Endothelial cell of umbilical vein (primary cell): ENCODE results near the gene SIPA1L3.

Experiments used
- EZH2 ChIP-seq: IDR thresholded peaks from 2 replicates; pipeline ENCODE4 v1.6.1; 2012; ENCODE audit warnings: borderline replicate concordance, low read depth, mild to moderate bottlenecking, moderate library complexity, low read length, inconsistent platforms; ENCODE audit not compliant: severe bottlenecking
- FOS ChIP-seq: IDR thresholded peaks from 2 replicates; pipeline ENCODE4 v1.6.1; 2011; ENCODE audit warnings: mild to moderate bottlenecking, low read length, moderate library complexity, borderline replicate concordance; ENCODE audit not compliant: insufficient read depth
- GATA2 ChIP-seq: IDR thresholded peaks from 2 replicates; pipeline ENCODE4 v1.7.0; 2011; ENCODE audit warnings: low read depth, mild to moderate bottlenecking, moderate library complexity, mixed read lengths, low read length; ENCODE audit not compliant: insufficient read length, insufficient read depth
- JUN ChIP-seq: IDR thresholded peaks from 2 replicates; pipeline ENCODE4 v1.6.1; 2011; ENCODE audit warnings: borderline replicate concordance, low read depth; ENCODE audit not compliant: insufficient read length, insufficient read depth
- MYC ChIP-seq: IDR thresholded peaks from one replicate; pipeline ENCODE4 v1.6.1; 2011; ENCODE audit warnings: mild to moderate bottlenecking, low read depth, low read length
- POLR2A ChIP-seq: IDR thresholded peaks from 2 replicates; pipeline ENCODE4 v1.6.1; 2012; ENCODE audit warnings: low read depth, mild to moderate bottlenecking, control low read depth, low read length
- POLR2AphosphoS5 ChIP-seq: IDR thresholded peaks from 2 replicates; pipeline ENCODE4 v1.6.1; 2012; ENCODE audit warnings: low read depth, mild to moderate bottlenecking, control low read depth, low read length, moderate library complexity; ENCODE audit not compliant: insufficient read depth
- TF ChIP-seq, protein P1 (sequence below), 2 donors: IDR thresholded peaks; 1 replicate in 1 of 2; 2 replicates in 1 of 2; pipeline ENCODE4 v1.5.1; 2011; ENCODE audit warnings: low read length in 2 of 2, mild to moderate bottlenecking in 2 of 2, moderate library complexity in 2 of 2, control low read depth in 1 of 2, inconsistent platforms in 1 of 2, low read depth in 1 of 2; ENCODE audit not compliant: insufficient read depth in 1 of 2; ENCODE audit errors: extremely low read depth in 1 of 2
- TF ChIP-seq, protein P2 (sequence below): IDR thresholded peaks from 2 replicates; pipeline ENCODE4 v1.6.1; 2011; ENCODE audit not compliant: insufficient read depth, insufficient read length

DNA sequence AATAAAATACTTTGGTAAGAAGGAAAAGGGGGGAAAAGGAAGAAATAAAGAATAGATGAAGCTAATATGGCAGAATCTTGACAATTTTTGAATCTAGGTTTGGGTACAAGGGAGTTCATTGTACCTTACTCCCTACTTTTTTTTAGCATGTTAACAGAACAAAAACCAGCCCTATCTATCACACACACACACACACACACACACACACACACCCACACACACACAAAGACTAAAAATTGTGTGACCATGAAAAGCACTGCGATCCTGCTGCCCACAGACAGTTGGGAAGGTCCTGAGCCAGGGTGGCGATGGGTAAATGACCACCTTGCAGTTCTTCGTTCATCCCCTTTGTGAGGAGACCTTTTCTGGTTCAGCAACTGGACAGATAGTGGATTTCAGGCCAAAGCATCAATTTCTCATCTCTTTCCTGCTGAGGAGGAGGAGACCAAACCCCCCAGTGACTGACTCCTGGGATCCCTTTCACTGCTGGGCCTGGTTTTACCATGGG, 91.8 kb downstream of the SIPA1L3 start:
- no peak for TF ChIP-seq FOS
- TF ChIP-seq POLR2AphosphoS5, result no peak
- TF ChIP-seq, protein P1, sequence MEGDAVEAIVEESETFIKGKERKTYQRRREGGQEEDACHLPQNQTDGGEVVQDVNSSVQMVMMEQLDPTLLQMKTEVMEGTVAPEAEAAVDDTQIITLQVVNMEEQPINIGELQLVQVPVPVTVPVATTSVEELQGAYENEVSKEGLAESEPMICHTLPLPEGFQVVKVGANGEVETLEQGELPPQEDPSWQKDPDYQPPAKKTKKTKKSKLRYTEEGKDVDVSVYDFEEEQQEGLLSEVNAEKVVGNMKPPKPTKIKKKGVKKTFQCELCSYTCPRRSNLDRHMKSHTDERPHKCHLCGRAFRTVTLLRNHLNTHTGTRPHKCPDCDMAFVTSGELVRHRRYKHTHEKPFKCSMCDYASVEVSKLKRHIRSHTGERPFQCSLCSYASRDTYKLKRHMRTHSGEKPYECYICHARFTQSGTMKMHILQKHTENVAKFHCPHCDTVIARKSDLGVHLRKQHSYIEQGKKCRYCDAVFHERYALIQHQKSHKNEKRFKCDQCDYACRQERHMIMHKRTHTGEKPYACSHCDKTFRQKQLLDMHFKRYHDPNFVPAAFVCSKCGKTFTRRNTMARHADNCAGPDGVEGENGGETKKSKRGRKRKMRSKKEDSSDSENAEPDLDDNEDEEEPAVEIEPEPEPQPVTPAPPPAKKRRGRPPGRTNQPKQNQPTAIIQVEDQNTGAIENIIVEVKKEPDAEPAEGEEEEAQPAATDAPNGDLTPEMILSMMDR (IDR thresholded peaks at IDR 0.05; ENCODE audit: extremely low read depth in 1 of 2, insufficient read depth in 1 of 2, low read depth in 1 of 2, low read length in 2 of 2), result no peak
- TF ChIP-seq GATA2, result no peak
- TF ChIP-seq POLR2A, result peak; percentile 12
- no peak for TF ChIP-seq EZH2
- no peak for TF ChIP-seq JUN
- TF ChIP-seq, protein P2, sequence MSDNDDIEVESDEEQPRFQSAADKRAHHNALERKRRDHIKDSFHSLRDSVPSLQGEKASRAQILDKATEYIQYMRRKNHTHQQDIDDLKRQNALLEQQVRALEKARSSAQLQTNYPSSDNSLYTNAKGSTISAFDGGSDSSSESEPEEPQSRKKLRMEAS, result no peak
- TF ChIP-seq MYC, result no peak
